ENCODE data around the gene WDR41. TPM values are rescaled to one million over a fixed set of nuclear protein-coding genes. Genes with fewer than 3 reads are reported as not detected.
A peak's percentile ranks its signal among the peaks of the same experiment; 100 is the strongest.
"Not testable (repeated sequence)": the region's sequence is repeated elsewhere in the genome, so short reads cannot be mapped to it uniquely, and the experiment has no call there.

Gene WDR41
- total and polyA plus RNA-seq, 8 donors, result 7.4 to 27.4 (median 17.8) TPM

GRCh38 chr5:77494935-77495334 is 2.8 kb upstream of the WDR41 start:
- H3K27ac ChIP-seq, result no peak overlapping the region
- H3K9me3 ChIP-seq, result no peaks in the 10 kb centered on the region
- intact Hi-C loops (cut with DNase I), result loop anchor here in 1 of 3 donors (10.0 kb wide), 1 partner anchor 350 kb away; no protein-coding TSS in a partner anchor
- WGBS, 2 donors, result 96 to 97% methylated on average over 3 of the region's 3 CpGs
- no peak overlapping the region for H3K4me3 ChIP-seq
- no peak for DNase-seq
- peaks cover 4 to 7% (median 5%) of the 10 kb centered on the region in 3 donors for H3K4me1 ChIP-seq
- ATAC-seq, result no peak
- TF ChIP-seq CTCF (IDR thresholded peaks at IDR 0.05), result no peak
- H3K27me3 ChIP-seq, result no peaks in the 10 kb centered on the region
- H3K36me3 ChIP-seq, result no peaks in the 10 kb centered on the region
- no peak for FAIRE-seq

- DNase-seq (no peak), FAIRE-seq (no peak), ATAC-seq (peak in 3 of 4 donors; percentile 5 to 11 (median 8))
- Histone ChIP-seq H3K36me3 (no peaks in the 10 kb centered on the region), H3K27ac (peak overlapping the region; percentile 84 to 93 (median 88)), H3K27me3 (no peaks in the 10 kb centered on the region), H3K9me3 (no peaks in the 10 kb centered on the region), H3K4me1 (peaks cover 4 to 7% (median 5%) of the 10 kb centered on the region in 3 donors), H3K4me3 (peak overlapping the region in 3 of 4 donors; percentile 65 to 82 (median 79))
- intact Hi-C loops (cut with DNase I), result loop anchor here in 1 of 3 donors (10.0 kb wide), 1 partner anchor 348 kb away; no protein-coding TSS in a partner anchor
- 27 to 36% methylated on average over 4 of the region's 4 CpGs for WGBS, 2 donors
- TF ChIP-seq CTCF (IDR thresholded peaks at IDR 0.05), result no peak
These were observed 511 bp upstream of the WDR41 start for GRCh38 chr5:77492653-77493000.

- Histone ChIP-seq H3K27ac (peak overlapping the region in 2 of 4 donors; percentile 92 to 93), H3K4me1 (peaks cover 5 to 19% (median 10%) of the 10 kb centered on the region in 3 donors), H3K4me3 (peak overlapping the region; percentile 51 to 82 (median 72))
- H3K27me3 ChIP-seq, ATAC-seq, FAIRE-seq, H3K9me3 ChIP-seq, H3K36me3 ChIP-seq: not testable (repeated sequence)
- peak in 2 of 6 donors; percentile 15 to 19 for DNase-seq
- WGBS, 2 donors, result 18 to 19% methylated on average over 11 of the region's 11 CpGs
- intact Hi-C loops (cut with DNase I), result loop anchor here in 1 of 3 donors (10.0 kb wide), 1 partner anchor 346 kb away; no protein-coding TSS in a partner anchor
These were observed 1.3 kb downstream of the WDR41 start for GRCh38 chr5:77490741-77491344.

- H3K27ac ChIP-seq, result peak overlapping the region in 2 of 4 donors; percentile 17 to 20
These were observed 5.7 kb downstream of the WDR41 start for GRCh38 chr5:77486344-77486962.

More at GRCh38 chr5:77486344-77486962, 5.7 kb downstream of the WDR41 start:
- H3K36me3 ChIP-seq, result peaks cover 0 to 6% (median 4%) of the 10 kb centered on the region in 3 donors
- H3K9me3 ChIP-seq, result no peaks in the 10 kb centered on the region
- peak in 3 of 4 donors; percentile 65 to 80 (median 70) for ATAC-seq
- intact Hi-C loops (cut with DNase I), result no loop called here
- H3K4me1 ChIP-seq, result peaks cover 5 to 19% (median 7%) of the 10 kb centered on the region in 3 donors
- peak overlapping the region in 1 of 4 donors; percentile 5 for H3K4me3 ChIP-seq
- FAIRE-seq, result no peak
- WGBS, 2 donors, result 34% methylated on average over 4 of the region's 4 CpGs
- no peak for TF ChIP-seq CTCF (IDR thresholded peaks at IDR 0.05)
- H3K27me3 ChIP-seq, result no peaks in the 10 kb centered on the region
- peak in 3 of 6 donors; percentile 19 to 59 (median 35) for DNase-seq
